GM10266 (cell line): ENCODE results near the gene PCNX3.

Experiments used
- DNase-seq: peaks from one replicate; pipeline ENCODE4 v3.0.0; 2012; ENCODE audit errors: extremely low spot score
- CTCF ChIP-seq: IDR thresholded peaks from 2 replicates; pipeline ENCODE4 v1.5.1; 2012; ENCODE audit warnings: mild to moderate bottlenecking, low read depth; ENCODE audit not compliant: control insufficient read depth, insufficient read depth; ENCODE audit errors: missing control alignments

PCNX3 gene

GRCh38 chr11:65577756-65578109 is 37.8 kb upstream of the PCNX3 start:
- DNase-seq: no peak
- TF ChIP-seq CTCF: no peak

GRCh38 chr11:65578134-65578533 is 37.4 kb upstream of the PCNX3 start:
- DNase-seq: no peak
- TF ChIP-seq CTCF: no peak

- TF ChIP-seq CTCF: no peak
Observed at GRCh38 chr11:65578667-65579066, 36.9 kb upstream of the PCNX3 start.

GRCh38 chr11:65579291-65579690 is 36.3 kb upstream of the PCNX3 start:
- no peak for TF ChIP-seq CTCF
- no peak for DNase-seq

More at GRCh38 chr11:65578667-65579066, 36.9 kb upstream of the PCNX3 start:
- DNase-seq: no peak

- no peak for DNase-seq
- no peak for TF ChIP-seq CTCF
Observed at GRCh38 chr11:65580031-65580692, 35.4 kb upstream of the PCNX3 start.

GRCh38 chr11:65580756-65581155 is 34.8 kb upstream of the PCNX3 start:
- DNase-seq: no peak
- TF ChIP-seq CTCF: no peak

- DNase-seq: no peak
- no peak for TF ChIP-seq CTCF
Observed at GRCh38 chr11:65581928-65582327, 33.6 kb upstream of the PCNX3 start.
